ENCODE results near the gene EVPLL. TPM values are rescaled to one million over a fixed set of nuclear protein-coding genes. Genes with fewer than 3 reads are reported as not detected.
"Not testable (repeated sequence)": the region's sequence is repeated elsewhere in the genome, so short reads cannot be mapped to it uniquely, and the experiment has no call there.

EVPLL gene
- total RNA-seq, 1 experiment from 2014 or later: not detected

DNA sequence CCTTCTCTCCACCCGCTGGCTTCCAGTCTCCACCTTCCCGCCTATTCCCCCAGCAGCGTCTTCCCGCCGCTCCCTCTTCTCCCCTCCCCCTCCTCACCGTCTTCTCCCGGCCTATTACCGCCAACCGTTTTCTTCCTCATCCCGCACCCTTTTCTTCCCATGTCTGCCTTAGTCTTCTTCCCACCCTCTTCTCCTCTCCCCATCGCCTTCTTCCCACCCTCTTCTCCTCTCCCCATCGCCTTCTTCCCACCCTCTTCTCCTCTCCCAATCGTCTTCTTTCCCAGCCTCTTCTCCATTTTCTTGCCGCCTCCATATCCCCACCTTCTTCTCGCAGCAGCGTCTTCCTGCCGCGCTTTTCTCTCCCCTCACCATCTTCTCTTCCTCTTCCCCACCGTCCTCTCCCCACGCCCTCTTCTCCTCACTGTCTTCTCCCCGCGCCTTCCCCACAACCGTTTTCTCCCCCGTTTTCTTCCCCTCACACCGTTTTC is 33.8 kb downstream of the EVPLL start:
- in situ Hi-C loops (cut with HindIII; ENCODE audit: low sequenced_read_pairs): not testable (repeated sequence)
- peak; percentile 46 for DNase-seq (ENCODE audit: low spot score)

DNA sequence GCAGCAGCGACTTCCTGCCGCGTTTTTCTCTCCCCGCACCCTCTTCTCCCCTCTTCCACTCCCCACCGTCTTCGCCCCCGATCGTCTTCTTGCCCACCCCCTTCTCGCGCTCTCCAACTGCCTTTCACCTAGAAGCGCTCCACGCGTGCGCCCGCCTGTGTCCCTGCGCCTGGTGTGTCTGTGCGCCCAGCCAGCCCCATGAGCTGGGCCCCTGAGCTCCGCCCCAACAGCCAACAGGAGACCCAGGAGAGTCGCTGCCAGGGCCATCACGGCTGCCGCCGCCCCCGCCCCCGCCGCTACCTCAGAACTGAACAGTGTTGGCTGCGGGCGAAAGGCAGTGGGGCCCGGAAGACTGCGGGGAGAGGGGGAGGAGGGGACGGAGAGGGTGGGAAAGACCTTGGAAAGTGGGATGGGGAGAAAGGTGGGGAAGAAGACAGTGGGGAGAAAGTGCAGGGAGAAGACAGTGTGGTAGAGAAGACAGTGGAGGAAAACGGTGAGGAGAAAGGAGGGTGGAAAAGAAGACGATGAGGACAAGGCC is 34.5 kb downstream of the EVPLL start:
- DNase-seq (ENCODE audit: low spot score); in situ Hi-C loops (cut with HindIII; ENCODE audit: low sequenced_read_pairs): not testable (repeated sequence)

DNA sequence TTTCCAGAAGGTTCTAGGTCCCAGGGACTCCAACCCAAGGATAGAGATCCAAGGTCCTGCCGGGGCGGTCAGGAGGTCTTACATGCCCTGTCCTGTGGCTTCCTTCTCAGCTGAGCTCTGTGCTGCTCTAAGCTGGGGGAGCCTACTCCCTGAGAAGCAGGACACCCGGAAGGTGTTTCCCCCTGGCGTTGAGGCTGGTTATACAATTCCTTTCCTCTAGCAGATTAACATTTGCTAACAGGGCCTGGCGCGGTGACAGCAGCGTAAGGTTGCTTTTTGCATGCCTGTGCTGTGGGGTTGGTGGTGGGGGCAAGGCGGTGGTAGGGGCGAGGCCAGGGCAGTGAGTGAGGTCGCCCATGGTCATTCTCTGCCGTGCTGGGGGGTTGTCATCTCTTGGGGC is 43.9 kb downstream of the EVPLL start:
- in situ Hi-C loops (cut with HindIII; ENCODE audit: low sequenced_read_pairs); DNase-seq (ENCODE audit: low spot score): not testable (repeated sequence)

DNA sequence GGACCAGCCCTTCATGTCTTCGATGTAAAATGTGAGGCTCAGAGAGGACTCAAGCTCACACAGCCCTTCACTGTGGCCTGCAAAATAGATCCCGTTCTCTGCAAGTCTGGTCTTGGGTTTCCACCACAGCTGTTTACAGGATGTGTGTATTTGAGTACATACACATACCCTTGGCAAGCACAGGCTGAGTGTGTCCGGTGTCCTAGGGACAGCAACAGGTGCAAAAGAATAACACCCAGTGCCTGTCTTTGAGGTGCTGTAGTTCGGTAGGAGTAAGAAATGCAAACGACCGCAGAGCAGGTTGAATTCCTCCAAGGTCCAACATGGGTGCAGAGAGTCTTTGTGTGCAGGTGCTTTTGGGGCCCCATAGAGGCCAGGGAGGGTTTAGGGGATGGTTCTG is 44.9 kb downstream of the EVPLL start:
- DNase-seq (ENCODE audit: low spot score); in situ Hi-C loops (cut with HindIII; ENCODE audit: low sequenced_read_pairs): not testable (repeated sequence)

DNA sequence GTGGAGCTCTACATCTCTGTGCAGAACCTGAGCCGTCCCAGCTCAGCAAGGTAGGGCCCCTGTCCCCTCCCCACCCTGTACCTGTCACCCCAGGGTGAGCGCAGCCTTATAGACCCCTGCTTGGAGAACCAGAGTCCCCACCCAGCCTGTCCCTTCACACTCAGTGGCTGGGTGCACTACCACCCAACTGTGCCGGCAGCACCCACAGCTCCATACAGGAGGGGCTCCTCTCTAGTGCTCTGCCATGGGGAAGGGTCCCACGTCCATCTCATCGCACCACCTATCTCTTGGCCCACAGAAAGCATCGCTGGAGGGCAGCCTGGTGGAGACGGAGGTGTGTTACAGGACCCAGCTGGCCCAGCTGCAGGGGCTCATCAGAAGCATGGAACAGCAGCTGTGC is 45.4 kb downstream of the EVPLL start:
- in situ Hi-C loops (cut with HindIII; ENCODE audit: low sequenced_read_pairs): not testable (repeated sequence)

DNA sequence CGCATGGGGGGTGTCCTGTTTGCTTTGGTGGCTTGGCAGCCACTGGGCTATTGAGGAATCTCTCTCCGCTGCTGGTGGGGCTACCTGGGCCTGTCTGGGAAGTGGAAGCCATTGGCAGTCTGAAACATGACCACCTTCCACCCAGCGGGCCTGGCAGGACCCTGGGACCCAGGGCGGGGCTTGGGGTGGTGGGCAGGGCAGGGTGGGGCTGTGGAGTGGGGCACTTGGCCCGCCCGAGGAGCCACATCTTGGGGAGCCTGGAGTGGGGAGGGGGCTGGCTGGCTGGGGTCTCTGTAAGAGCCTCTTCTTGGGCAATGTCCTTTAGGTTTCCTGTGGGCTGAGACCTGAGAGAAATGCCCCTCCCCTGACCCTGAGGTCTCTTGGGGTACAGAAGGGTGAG is 48.0 kb downstream of the EVPLL start:
- DNase-seq (ENCODE audit: low spot score); in situ Hi-C loops (cut with HindIII; ENCODE audit: low sequenced_read_pairs): not testable (repeated sequence)

More for the DNA sequence above, 45.4 kb downstream of the EVPLL start:
- DNase-seq (ENCODE audit: low spot score): not testable (repeated sequence)

DNA sequence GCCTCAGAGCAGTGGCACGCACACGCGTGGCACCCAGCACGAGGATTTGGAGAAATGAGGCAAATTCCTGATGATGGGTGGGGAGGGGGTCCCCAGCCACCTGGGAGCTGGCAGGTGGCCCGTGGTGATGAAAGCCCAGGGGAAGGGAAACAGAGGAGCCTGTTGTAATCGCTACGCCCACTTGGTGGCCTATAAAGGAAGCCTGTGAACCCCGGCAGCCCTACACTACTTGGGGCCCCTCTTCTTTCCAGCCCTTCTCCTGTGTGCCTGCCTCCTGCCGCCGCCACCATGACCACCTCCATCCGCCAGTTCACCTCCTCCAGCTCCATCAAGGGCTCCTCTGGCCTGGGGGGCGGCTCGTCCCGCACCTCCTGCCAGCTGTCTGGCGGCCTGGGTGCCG is 49.1 kb downstream of the EVPLL start:
- in situ Hi-C loops (cut with HindIII; ENCODE audit: low sequenced_read_pairs): not testable (repeated sequence)

DNA sequence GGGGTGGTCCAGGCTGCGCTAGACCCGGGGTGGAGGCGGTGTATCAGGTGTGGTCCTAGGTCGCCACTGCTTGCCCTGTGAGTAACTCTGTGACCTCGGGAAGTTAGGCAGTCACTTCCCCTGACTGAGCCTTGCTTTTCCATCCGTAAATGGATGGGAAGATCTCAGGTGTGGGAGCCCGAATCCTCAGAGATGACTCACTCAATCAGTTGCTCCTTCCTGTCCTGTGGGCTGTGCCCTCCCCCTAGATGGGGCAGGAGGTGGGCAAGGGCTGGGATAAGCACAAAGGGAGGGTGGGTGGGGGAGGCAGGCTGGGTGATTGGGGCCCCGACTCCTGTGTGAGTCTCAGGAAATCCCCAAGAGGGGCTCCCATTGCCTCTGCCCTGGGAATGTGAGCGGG is 54.6 kb downstream of the EVPLL start:
- DNase-seq (ENCODE audit: low spot score); in situ Hi-C loops (cut with HindIII; ENCODE audit: low sequenced_read_pairs): not testable (repeated sequence)

More for the DNA sequence above, 49.1 kb downstream of the EVPLL start:
- DNase-seq (ENCODE audit: low spot score): not testable (repeated sequence)

Other genes with a start within 250 kb of the EVPLL start
- 85.0 and 116 TPM in 2 replicates for gene ALKBH5, start 193.9 kb upstream of the EVPLL start, total RNA-seq (2014; rRNA removed; shearing (Covaris generic))
- gene LLGL1, start 152.1 kb upstream of the EVPLL start, total RNA-seq (2014; rRNA removed; shearing (Covaris generic)): 67.1 and 74.6 TPM in 2 replicates
- 321 and 446 TPM in 2 replicates for gene FLII, start 119.0 kb upstream of the EVPLL start, total RNA-seq (2014; rRNA removed; shearing (Covaris generic))
- 20.5 and 22.0 TPM in 2 replicates for gene MIEF2, start 117.1 kb upstream of the EVPLL start, total RNA-seq (2014; rRNA removed; shearing (Covaris generic))
- gene TOP3A, start 62.8 kb upstream of the EVPLL start, total RNA-seq (2014; rRNA removed; shearing (Covaris generic)): 29.7 and 31.3 TPM in 2 replicates
- gene SMCR8, start 62.5 kb upstream of the EVPLL start, total RNA-seq (2014; rRNA removed; shearing (Covaris generic)): 12.1 and 17.4 TPM in 2 replicates
- 71.6 and 81.5 TPM in 2 replicates for gene SHMT1, start 14.2 kb upstream of the EVPLL start, total RNA-seq (2014; rRNA removed; shearing (Covaris generic))
- gene LGALS9C, start 99.0 kb downstream of the EVPLL start, total RNA-seq (2014; rRNA removed; shearing (Covaris generic)): not detected in 2 replicates